ENCODE data around the gene LTV1. TPM values are rescaled to one million over a fixed set of nuclear protein-coding genes. Genes with fewer than 3 reads are reported as not detected.

LTV1 gene
- total and polyA plus RNA-seq, 2 donors from 2014 or later, result 15.0 to 17.8 TPM

GRCh38 chr6:143840595-143841265, 2.4 kb upstream of the LTV1 start:
- no peak overlapping the region for H3K27ac ChIP-seq (ENCODE audit: low read depth in 2 of 2, low read length in 2 of 2)
- no peaks in the 10 kb centered on the region for H3K27me3 ChIP-seq (ENCODE audit: control insufficient read depth, insufficient read depth, low read length)
- intact Hi-C loops (cut with DNase I), result no loop called here
- FAIRE-seq (no peak), DNase-seq (no peak)
- no peak overlapping the region for H3K9ac ChIP-seq (ENCODE audit: low read length in 3 of 3)
- TF ChIP-seq, protein P1, sequence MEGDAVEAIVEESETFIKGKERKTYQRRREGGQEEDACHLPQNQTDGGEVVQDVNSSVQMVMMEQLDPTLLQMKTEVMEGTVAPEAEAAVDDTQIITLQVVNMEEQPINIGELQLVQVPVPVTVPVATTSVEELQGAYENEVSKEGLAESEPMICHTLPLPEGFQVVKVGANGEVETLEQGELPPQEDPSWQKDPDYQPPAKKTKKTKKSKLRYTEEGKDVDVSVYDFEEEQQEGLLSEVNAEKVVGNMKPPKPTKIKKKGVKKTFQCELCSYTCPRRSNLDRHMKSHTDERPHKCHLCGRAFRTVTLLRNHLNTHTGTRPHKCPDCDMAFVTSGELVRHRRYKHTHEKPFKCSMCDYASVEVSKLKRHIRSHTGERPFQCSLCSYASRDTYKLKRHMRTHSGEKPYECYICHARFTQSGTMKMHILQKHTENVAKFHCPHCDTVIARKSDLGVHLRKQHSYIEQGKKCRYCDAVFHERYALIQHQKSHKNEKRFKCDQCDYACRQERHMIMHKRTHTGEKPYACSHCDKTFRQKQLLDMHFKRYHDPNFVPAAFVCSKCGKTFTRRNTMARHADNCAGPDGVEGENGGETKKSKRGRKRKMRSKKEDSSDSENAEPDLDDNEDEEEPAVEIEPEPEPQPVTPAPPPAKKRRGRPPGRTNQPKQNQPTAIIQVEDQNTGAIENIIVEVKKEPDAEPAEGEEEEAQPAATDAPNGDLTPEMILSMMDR (IDR thresholded peaks at IDR 0.05; ENCODE audit: borderline replicate concordance, extremely low read depth, insufficient read depth), result no peak
- H3K9me3 ChIP-seq (ENCODE audit: control insufficient read depth in 2 of 3, insufficient read depth in 1 of 3, low read length in 3 of 3), result no peaks in the 10 kb centered on the region
- H3K36me3 ChIP-seq (ENCODE audit: control insufficient read depth in 2 of 3, insufficient read depth in 3 of 3, low read length in 3 of 3), result peaks cover 0 to 11% (median 3%) of the 10 kb centered on the region in 3 donors
- H3K4me3 ChIP-seq (ENCODE audit: low read length in 3 of 3), result no peak overlapping the region
- H3K4me1 ChIP-seq (ENCODE audit: control insufficient read depth in 2 of 3, insufficient read depth in 2 of 3, low read depth in 1 of 3, low read length in 3 of 3), result peaks cover 0 to 6% (median 4%) of the 10 kb centered on the region in 3 donors

DNA sequence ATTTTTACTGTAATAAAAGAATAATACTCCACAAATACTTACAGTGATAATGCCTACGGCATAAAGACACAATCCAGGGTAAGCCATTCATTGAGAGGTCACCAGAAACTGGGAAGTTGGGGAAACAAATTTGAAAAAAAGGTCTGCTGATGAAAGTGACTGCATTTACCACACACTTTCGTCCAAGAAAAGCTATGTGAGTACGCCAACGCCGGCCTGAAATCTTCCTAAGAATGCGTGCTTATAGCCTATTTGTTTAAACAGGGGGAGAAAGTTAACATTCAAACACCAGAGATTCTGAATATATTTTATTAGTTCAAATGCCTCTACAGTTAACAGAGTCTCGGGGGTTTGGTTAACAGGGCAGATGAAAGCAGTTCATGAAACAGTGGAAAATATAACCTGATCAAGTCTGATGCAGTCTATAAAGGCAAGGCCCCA, 657 bp upstream of the LTV1 start:
- H3K27me3 ChIP-seq (ENCODE audit: control insufficient read depth, insufficient read depth, low read length), result no peaks in the 10 kb centered on the region
- TF ChIP-seq, protein P1 (IDR thresholded peaks at IDR 0.05; ENCODE audit: borderline replicate concordance, extremely low read depth, insufficient read depth), result no peak
- H3K4me3 ChIP-seq (ENCODE audit: low read length in 3 of 3), result peak overlapping the region; percentile 84 to 98 (median 95)
- DNase-seq, result no peak
- no peaks in the 10 kb centered on the region for H3K9me3 ChIP-seq (ENCODE audit: control insufficient read depth in 2 of 3, insufficient read depth in 1 of 3, low read length in 3 of 3)
- peak overlapping the region; percentile 83 to 94 (median 92) for H3K9ac ChIP-seq (ENCODE audit: low read length in 3 of 3)
- H3K4me1 ChIP-seq (ENCODE audit: control insufficient read depth in 2 of 3, insufficient read depth in 2 of 3, low read depth in 1 of 3, low read length in 3 of 3), result peaks cover 0 to 6% (median 4%) of the 10 kb centered on the region in 3 donors
- peaks cover 0 to 26% (median 12%) of the 10 kb centered on the region in 3 donors for H3K36me3 ChIP-seq (ENCODE audit: control insufficient read depth in 2 of 3, insufficient read depth in 3 of 3, low read length in 3 of 3)
- peak overlapping the region; percentile 89 to 91 for H3K27ac ChIP-seq (ENCODE audit: low read depth in 2 of 2, low read length in 2 of 2)
- intact Hi-C loops (cut with DNase I), result no loop called here
- FAIRE-seq, result no peak

- H3K4me1 ChIP-seq (ENCODE audit: control insufficient read depth in 2 of 3, insufficient read depth in 2 of 3, low read depth in 1 of 3, low read length in 3 of 3), result peaks cover 0 to 6% (median 4%) of the 10 kb centered on the region in 3 donors
- H3K9ac ChIP-seq (ENCODE audit: low read length in 3 of 3), result peak overlapping the region; percentile 13 to 94 (median 77)
- peak overlapping the region; percentile 84 to 98 (median 95) for H3K4me3 ChIP-seq (ENCODE audit: low read length in 3 of 3)
- H3K36me3 ChIP-seq (ENCODE audit: control insufficient read depth in 2 of 3, insufficient read depth in 3 of 3, low read length in 3 of 3), result peaks cover 6 to 31% (median 17%) of the 10 kb centered on the region in 3 donors
- peak overlapping the region; percentile 74 to 91 for H3K27ac ChIP-seq (ENCODE audit: low read depth in 2 of 2, low read length in 2 of 2)
- intact Hi-C loops (cut with DNase I), result no loop called here
- TF ChIP-seq, protein P1 (IDR thresholded peaks at IDR 0.05; ENCODE audit: borderline replicate concordance, extremely low read depth, insufficient read depth), result no peak
- DNase-seq (no peak), FAIRE-seq (no peak)
- no peaks in the 10 kb centered on the region for H3K27me3 ChIP-seq (ENCODE audit: control insufficient read depth, insufficient read depth, low read length)
- no peaks in the 10 kb centered on the region for H3K9me3 ChIP-seq (ENCODE audit: control insufficient read depth in 2 of 3, insufficient read depth in 1 of 3, low read length in 3 of 3)
Observed at GRCh38 chr6:143843677-143843999, 500 bp downstream of the LTV1 start.

Data from kidney (tissue), 14 donors.